T1000 (cell line): ENCODE measurements around the gene KHDRBS1.
"Not testable (repeated sequence)": the region's sequence is repeated elsewhere in the genome, so short reads cannot be mapped to it uniquely, and the experiment has no call there.

Source experiments
- DNase-seq: peaks from one replicate; lab custom pipeline; 2025; ENCODE audit warnings: mixed read lengths; lab: John Stamatoyannopoulos, UW

The KHDRBS1 gene

DNA sequence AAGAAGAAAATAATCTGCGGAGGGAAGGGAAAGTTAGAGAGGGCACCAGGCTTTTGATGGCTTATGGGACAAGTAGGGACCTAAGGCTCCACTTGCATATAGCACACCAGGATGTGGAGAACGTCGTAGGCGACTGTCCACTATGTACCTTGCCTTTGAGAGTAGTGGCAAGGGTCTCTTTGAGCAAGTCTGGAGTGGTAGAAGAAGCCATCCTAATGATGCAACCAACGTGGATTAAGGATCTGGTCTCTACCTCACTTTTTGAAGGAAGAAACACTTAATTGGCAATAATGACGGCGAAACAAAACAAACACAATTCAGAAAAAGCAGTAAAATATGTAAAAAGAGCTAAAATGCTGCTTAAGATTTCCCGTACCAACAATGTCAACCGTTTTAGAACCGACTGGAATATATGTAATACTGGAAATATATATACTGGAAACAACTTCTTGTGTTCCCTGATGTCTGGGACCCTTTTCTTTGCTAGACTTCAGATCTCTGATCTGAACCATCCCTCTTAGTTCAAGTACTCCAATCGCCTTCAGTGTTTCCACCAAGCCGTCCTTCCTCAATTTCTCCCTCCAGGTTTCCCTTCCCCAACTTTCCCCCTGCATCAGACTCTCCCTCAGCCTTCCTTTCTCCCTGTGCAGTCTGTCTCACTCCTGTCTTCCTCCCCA lies 821 bp upstream of the KHDRBS1 start:
- no peak for DNase-seq

DNA sequence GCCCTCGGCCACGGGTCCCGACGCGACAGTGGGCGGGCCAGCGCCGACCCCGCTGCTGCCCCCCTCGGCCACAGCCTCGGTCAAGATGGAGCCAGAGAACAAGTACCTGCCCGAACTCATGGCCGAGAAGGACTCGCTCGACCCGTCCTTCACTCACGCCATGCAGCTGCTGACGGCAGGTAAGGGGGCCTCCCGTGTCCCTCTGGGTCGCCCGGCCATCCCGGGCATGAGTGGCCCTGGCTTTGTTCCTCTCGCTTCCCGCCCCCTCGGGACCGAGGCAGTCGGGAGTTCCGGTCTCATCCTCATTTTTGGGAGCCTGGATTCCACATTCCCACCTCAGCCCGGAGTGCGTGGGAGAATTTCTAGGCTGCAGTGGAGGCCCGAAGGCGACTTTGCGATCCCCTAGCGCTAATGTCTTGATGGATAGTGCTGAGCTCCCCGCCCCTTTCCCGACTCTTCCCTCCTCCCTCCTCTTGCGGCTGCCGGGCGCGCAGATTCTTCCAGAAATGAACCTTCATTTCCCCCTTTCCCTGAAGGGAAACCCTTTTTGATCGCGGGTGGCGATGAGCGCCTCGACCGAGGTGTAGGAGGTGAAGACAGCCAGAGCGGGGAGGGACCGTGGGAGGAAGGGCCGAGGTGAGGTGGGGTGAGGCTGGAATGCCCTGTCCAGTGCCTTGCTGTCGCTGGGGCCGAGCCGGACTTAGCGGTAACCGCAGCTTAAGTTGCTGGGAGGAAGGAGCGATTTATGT lies 705 bp downstream of the KHDRBS1 start:
- no peak for DNase-seq

DNA sequence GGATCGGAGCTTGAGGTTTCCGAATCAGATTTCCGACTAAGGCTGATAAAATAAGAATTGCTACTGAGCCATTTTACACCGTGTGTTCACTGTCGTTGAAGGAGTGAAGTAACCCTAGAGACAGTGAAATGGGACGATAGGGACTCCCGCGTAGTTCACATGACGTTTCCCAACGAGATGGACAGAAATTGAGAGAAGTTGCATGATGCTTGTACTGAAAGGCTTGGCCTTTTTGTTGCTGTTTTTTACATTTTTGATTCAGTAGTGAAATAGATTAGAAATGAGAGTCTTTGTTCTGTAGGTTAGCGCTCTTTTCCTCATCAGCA lies 1.2 kb downstream of the KHDRBS1 start:
- no peak for DNase-seq

DNA sequence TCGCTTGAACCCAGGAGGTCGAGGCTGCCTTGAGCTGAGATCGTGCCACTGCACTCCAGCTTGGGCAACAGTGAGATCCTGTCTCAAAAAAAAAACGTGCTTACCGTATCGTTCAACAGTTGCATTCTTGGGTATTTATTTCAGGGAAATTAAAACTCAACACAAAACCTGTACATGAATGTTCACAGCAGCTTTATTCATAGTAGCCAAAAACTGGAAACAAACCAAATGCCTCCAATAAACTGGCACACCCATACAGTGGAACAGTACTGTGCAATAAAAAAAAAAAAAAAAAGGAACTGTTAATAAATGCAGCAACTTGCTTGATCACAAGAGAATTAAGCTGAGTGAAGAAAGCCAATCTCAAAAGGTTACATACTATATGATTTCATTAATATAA lies 6.7 kb downstream of the KHDRBS1 start:
- no peak for DNase-seq

DNA sequence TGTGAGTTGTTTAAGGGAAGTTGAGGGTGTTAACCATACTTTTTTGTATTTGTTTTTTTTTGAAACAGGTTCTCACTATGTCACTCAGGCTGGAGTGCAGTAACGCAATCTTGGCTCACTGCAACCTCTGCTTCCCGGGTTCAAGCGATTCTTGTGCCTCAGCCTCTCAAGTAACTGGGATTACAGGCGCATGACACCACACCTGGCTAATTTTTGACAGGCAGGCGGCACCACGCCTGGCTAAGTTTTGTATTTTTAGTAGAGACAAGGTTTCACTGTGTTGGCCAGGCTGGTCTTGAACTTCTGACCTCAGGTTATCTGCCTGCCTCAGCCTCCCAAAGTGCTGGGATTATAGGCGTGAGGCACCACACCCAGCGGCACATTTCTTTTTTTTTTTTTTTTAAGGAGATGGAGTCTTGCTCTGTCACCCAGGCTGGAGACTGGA lies 7.9 kb downstream of the KHDRBS1 start:
- not testable (repeated sequence) for DNase-seq

DNA sequence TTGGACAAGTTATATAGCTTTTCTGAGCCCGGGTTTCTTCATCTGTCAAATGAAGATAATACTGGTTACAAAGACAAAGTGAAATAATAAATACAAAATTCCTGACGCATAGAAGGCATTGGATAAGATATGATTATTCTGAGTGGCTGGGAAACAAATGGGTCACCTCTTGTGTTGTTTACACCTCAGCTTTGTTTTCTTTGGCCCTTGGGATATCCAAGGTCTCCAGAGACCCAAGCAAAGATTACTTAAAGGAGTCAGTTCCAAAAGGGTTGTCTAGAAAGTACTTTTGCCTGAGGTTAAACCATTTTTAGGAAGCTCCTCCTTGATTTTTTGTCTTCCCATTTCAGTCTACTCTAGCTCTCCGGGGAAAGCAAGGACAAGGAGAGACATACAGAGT lies 9.7 kb downstream of the KHDRBS1 start:
- no peak for DNase-seq

DNA sequence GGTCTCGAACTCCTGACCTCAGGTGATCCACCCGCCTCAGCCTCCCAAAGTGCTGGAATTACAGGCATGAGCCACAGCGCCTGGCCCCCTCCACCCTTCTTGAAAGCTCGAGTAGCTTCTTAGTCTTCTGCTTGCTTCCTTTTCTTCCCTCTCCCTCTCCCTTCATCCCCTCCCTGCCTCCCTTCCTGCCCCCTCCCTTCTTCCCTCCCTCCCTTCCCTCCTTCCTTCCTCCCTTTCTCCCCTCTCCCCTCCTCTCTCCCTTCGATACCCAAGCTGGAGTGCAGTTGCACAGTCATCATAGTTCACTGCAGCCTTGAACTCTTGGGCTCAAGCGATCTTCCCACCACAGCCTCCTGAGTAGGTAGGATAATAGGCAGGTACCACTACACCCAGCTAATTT lies 11.8 kb downstream of the KHDRBS1 start:
- DNase-seq, result no peak

DNA sequence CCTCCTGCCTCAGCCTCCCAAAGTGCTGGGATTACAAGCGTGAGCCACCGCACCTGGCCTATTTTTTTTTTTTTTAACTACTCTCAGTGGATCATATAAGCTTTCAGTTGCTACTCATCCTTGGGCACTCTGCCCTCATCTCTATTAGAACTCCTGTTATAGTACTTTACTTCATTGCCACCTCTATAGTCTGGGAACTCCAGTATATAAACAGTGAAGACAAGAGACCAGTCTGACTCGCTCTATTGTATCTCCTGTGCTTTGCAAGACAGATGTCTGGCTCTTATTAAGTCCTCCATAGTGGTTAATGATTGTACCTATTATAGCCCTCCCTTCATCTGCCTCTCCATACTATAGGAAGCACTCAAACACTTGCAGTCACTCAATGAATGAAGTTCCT lies 15.1 kb downstream of the KHDRBS1 start:
- DNase-seq, result no peak

DNA sequence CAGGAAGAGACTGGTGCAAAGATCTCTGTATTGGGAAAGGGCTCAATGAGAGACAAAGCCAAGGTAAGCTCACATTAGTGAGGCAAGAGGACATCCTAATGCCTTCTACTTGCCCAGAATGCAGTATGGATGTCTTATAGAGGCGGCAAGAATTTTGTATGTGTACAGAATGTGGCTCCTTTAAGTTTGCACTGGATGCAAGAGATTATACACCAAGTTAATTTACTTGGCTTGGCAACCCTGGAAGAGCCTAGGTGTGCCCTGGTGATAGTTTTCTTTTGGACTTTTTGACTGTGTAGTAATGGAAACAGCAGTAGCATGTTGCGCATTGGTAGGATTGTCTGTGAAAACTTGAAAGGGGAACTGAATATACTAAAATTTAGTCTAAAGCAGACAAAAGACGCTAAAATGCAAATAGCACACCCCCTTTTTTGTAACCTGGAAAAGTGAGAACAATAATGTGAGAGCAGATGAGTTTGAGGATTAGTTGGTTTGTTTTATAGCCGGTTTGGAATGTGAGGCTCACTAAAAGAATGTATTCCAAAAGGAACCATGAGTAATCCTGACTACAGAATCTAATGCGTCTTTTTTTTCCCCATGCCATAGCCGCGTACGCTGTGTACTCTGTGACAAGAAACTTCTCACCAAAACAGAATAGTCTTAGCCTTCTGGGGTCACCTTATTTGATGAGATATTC lies 18.1 kb downstream of the KHDRBS1 start:
- DNase-seq, result no peak

DNA sequence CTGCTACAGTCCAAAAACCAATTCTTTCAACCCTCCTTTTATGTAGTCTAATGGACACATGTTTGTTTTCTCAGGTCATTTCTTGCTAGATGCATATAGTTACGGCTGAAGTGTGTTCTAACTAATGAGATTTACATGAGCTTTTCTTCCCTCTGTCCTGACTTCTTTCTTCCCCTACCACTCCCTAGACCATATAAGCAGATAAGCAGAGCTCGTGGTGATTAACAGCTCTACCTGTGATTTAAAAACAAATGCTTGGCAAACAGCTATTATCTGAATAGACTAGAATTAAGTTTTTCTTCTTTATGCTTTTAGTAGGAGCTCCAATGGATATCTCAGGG lies 18.6 kb downstream of the KHDRBS1 start:
- DNase-seq, result no peak

DNA sequence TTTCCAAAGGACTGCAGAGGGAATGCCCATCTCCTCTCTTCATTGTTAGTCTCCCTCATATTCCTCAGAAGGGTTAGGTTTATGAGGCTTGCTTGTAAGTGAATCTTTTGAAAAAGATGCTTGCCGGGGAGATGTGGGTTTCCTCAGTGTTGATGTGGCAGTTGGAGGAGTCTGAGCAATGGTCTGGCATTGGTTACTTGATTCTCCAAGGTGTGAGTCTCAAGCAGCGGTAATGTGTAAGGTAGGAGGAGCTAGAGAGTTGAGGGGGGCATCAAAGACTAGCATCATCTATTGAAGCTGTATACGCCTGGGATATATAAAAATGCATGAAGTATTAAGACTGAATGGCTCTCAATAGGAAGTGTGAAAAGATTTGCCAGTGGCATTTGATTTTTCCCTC lies 21.5 kb downstream of the KHDRBS1 start:
- no peak for DNase-seq

DNA sequence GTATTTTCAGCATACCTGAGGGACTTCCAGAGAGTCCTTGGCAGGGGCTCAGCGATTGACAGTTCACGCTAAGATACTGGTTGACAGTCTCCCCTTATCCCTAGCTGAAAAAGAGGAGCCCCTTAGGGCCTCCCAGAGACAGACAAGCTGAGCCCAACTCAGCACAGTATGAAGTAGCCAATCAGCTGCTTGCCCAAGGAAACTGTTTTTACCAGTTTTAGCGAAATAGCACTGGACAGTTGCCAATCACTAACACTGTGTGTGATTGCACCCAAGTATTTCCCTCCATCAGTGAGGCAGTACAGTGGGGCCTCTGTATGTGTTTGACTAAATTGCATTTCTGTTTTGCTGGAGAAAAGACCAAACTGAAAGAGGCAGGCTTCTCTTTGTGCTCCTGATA lies 27.0 kb downstream of the KHDRBS1 start:
- no peak for DNase-seq

DNA sequence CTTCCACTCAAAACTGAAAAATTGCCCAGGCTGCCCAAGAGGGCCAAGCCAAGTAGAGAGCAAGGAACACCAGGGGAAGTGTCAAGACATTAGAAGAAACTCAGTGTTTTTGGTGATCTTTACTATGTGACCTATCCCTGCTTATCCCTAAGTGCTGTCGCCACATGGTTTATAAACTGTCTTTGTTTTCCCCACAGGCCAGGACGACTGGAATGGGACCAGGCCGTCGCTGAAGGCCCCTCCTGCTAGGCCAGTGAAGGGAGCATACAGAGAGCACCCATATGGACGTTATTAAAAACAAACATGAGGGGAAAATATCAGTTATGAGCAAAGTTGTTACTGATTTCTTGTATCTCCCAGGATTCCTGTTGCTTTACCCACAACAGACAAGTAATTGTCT lies 28.7 kb downstream of the KHDRBS1 start:
- no peak for DNase-seq

DNA sequence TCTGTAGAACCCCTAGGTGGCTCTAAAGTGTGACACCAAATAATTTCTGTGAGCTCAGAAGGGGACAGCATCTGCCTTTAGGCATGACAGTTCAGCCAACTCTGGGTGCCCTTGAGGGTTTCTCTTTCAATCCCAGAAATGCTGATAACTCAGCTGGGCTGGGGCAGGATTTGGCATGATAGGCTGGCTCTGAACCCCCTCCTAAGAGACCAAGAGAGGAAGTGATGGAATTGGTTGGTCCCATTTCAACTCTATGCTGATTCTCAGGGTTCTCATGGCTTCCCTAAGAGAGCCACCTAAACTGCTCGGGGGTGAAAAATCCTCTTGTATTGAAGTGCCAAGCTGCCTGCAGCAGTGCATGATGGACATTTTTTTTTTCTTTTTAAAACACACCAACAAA lies 30.6 kb downstream of the KHDRBS1 start:
- no peak for DNase-seq

DNA sequence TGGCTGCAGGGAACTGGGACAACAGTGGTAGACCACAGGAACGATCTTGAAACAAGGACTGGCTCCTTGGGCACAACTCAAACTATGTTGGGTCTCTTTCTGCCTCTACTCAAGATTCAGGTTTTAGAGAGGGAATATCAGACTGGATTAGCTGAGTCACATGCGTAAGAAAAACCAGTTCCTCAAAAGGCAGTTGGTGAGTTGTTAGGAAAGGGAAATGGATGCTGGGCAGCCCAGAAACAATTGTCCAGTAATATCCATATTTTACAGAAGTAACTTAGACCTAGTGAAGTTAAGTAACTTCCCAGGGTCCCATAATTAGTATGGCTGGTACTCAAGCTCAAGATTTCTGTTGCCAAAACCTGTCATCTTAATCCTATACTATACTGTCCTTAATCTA lies 32.1 kb downstream of the KHDRBS1 start:
- DNase-seq, result no peak

DNA sequence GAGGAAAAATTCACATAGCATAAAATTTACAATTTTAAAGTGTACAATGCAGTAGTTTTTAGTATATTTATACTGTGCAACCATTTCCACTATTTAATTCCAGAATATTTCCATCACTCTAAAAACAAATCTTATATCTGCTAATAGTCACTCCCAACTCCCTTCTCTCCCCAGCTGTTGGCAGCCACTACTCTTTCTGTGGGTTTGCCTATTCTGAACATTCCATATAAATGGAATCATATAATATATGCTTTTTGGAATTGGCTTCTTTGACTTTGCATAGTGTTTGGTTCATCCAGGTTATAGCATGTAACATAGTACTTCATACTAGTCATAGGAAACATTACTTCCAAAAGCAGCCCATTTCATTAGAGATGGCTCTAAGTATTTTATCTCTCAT lies 34.0 kb downstream of the KHDRBS1 start:
- DNase-seq, result no peak

DNA sequence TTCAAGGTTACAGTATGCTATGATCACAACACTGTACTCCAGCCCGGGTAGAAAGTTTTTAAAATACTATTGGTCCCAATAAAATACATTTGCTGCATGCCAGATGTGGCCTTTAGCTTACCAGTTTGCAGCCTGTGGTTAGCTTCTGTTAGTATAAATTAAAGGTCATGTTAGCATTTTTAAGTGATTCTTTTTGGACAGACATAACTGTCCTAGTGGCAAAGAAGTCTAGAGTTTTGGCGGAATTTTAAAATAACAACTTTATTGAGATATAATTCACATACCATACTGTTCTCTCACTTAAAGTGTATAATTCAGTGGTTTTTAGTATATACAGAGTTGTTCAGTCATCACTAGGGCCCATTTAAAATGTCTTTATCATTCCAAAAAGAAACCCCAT lies 34.8 kb downstream of the KHDRBS1 start:
- no peak for DNase-seq

DNA sequence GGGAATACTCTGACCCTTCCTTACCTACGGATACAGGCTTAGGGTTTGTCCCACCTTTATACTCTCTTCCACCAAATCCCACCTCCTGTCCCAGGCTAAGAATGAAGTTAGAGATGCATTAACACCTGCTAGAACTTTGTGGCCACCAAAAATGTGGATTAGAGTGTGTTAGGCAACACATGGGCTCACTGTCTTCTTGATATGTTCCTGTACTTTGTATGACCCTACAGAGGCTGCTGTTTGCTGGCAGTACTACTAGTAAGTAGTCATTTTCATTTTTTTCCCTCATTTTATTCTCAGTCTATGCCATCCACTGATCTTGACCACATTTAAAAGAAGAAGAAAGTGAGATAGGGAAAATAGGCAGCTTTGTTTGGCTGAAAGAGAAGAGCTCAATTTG lies 38.0 kb downstream of the KHDRBS1 start:
- DNase-seq, result no peak

DNA sequence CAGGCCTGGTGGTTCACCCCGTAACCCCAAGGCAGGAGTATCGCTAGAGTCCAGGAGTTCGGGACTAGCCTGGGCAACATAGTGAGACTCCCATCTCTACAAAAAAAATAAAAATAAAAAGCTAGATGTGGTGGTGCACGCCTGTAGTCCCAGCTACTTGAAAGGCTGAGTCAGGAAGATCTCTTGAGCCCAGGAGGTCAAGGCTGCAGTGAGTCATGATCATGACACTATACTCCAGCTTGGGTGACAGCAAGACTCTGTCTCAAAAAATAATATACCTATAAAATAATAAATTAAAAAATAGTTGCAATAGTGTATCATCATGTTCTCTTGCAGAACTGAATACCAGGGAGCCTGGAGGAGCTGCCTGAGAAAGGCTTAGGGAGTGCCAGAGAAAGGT lies 39.2 kb downstream of the KHDRBS1 start:
- no peak for DNase-seq

DNA sequence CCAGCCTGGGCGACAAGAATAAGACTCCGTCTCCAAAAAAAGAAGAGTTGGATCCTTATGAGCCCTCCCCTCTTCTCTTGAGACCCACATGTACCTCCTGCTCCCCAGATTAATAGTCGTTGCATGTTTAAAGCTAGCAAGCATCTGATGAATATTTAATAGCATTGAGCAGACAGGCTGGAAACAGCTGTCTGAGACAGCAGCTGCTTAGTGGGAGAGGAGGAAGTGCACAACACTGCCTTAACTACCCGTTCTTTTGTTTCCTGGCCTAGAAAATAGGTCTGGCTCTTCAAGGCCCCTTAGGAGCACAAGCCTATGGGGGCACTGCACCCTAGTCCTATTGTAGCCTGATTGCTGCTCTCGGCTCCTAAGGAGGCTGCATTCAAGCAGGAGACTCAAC lies 41.7 kb downstream of the KHDRBS1 start:
- no peak for DNase-seq

DNA sequence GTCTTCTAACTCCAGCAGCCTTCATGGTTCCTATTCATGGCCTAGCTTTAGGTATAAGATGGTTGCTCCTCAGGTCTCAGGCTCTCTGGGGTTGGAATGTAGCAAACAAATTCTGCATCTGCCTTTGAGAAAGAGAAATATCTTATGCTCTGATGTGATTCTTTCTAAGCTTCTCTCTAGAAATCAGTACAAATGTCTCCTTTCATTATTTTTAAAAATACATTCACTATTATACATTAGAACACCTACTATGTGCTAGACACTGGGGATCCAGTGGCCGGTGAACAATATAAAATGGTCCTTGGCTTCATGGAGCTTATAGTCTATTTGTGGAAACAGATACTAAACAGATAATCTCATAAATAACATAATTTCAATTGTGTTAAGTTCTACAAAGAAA lies 42.9 kb downstream of the KHDRBS1 start:
- DNase-seq, result no peak

DNA sequence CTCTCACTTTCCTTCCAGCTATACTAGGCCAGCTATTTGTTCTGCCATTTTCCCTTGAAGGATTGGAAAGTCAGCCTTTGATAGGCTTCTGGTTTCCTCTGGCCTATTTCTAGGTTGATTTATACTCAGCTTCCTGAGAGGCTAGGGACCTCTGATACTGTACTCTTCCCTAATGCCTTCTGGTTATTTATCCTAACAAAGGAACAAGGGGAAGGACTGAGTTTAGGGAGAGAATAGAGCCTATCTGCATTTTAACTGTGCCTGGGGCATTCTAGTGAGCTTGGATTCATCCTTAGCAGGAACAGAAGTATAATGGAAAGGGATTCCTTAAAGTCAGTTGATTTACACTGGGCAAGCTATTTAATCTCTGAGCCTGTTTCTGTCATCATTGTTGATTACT lies 47.2 kb downstream of the KHDRBS1 start:
- no peak for DNase-seq

DNA sequence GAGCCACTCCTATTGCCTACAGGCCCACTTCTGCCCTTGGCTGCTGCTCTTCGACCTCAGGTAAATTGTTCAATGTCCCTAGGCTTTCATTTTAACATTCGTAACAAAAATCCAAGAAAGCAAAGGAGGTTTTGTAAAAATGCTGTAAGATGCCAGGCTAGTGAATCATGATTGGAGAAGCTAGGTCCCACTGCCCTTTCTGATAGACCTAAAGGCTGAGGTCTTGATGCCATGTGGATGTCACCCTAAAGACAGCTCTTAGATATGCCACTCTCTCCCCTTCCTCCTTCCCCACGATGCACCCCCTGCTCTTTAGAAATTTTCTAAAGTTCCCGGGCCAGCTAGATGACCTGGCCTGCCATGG lies 49.2 kb downstream of the KHDRBS1 start:
- DNase-seq, result no peak

DNA sequence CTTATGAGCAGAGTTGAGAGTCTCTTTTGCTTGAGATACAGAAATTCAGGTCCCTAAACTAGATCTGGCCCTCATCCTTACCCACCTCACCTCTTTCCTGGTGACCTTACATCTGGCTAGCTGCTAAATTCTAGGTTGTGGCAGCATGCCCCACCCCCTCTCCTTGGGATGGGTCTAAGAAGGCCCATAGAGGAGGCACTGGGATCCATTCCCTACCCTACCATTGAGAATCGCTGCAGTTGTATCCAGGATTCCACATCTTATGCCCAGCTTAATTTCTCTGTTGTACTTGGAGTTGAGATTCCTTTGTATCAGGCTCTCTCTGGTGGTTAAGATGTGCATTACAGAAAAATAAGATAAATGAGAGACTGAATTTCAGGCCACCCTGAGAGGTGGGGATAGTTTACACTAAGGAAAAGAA lies 49.6 kb downstream of the KHDRBS1 start:
- DNase-seq, result no peak
